Measurements from ENCODE around the gene NELFE. TPM values are rescaled to one million over a fixed set of nuclear protein-coding genes. Genes with fewer than 3 reads are reported as not detected.
"Not testable (repeated sequence)": the region's sequence is repeated elsewhere in the genome, so short reads cannot be mapped to it uniquely, and the experiment has no call there.

NELFE gene
- total RNA-seq, 1 experiment from 2014 or later: 157 TPM

DNA sequence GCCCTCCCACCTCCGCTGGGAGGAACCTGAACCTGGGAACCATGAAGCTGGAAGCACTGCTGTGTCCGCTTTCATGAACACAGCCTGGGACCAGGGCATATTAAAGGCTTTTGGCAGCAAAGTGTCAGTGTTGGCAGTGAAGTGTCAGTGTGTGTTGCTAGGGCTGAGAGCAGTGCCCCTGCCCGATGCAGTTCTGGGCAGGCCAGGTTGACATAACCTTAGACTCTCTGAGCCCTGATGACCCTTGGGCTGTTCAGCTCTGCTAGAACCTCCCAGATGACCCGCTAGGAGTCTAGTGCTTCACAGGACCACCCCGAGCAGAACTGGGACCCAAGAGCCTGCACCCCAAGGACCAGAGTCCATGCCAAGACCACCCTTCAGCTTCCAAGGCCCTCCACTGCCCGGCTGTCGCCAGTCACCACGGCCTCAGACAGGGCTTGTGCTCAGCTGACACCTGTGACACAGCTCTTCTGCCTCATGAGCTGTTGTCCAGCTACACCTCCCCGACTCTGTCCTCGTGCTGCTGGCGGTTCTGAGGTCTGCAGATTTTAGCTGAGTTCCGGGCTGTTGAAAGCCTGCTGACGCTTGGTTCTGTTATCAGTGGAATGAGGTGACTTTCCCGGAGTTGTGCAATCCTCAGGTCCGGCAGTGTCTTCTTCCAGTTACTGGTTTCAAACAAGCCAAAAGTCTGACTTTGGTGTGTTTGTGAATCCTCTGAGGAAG, 43.9 kb upstream of the NELFE start:
- CTCF ChIA-PET; intact Hi-C loops (cut with micrococcal nuclease; ENCODE audit: unreplicated experiment); H3K4me3 Mint-ChIP-seq (ENCODE audit: low read depth, unreplicated experiment); H3K4me1 Mint-ChIP-seq (ENCODE audit: low read depth, unreplicated experiment); H3K9me3 Mint-ChIP-seq (ENCODE audit: low read depth, unreplicated experiment); H3K27ac Mint-ChIP-seq (ENCODE audit: unreplicated experiment); BruUV-seq (replicated peaks); H3K36me3 Mint-ChIP-seq (ENCODE audit: insufficient read depth, unreplicated experiment); DNase-seq: not testable (repeated sequence)
- peaks cover 32% of the 10 kb centered on the region for H3K27me3 Mint-ChIP-seq (ENCODE audit: unreplicated experiment)

DNA sequence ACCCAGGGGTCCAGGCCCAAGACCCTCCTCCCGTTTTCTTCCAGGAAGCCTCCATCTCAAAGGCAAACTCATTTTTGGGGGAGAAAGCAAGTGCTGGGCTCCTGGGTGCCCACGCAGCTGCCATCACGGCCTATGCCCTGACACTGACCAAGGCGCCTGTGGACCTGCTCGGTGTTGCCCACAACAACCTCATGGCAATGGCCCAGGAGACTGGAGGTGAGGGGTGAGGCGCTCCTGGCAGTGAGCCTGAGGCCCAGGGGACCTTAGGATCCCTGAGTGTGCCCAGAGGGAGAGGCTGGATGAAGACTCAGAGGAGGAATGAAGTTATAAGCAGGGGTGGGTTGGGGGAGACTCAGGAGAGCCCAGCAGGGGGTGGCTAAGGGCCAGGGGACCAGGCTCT, 37.6 kb upstream of the NELFE start:
- intact Hi-C loops (cut with micrococcal nuclease; ENCODE audit: unreplicated experiment): not testable (repeated sequence)

DNA sequence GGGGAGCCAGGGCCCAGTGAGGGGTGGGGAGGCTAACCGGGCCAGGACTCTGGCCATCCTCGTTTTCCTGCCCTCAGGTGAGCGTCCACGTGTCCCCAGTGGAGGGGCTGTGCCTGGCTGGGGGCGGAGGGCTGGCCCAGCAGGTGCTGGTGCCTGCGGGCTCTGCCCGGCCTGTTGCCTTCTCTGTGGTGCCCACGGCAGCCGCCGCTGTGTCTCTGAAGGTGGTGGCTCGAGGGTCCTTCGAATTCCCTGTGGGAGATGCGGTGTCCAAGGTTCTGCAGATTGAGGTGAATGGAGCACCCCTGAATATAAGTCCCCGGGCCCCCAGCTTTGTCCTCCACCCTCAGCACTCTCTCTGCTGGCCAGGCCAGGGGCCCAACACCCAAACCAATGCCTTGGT, 35.6 kb upstream of the NELFE start:
- BruUV-seq (replicated peaks); H3K9me3 Mint-ChIP-seq (ENCODE audit: low read depth, unreplicated experiment); H3K4me1 Mint-ChIP-seq (ENCODE audit: low read depth, unreplicated experiment); H3K27me3 Mint-ChIP-seq (ENCODE audit: unreplicated experiment); DNase-seq; H3K4me3 Mint-ChIP-seq (ENCODE audit: low read depth, unreplicated experiment); intact Hi-C loops (cut with micrococcal nuclease; ENCODE audit: unreplicated experiment); H3K36me3 Mint-ChIP-seq (ENCODE audit: insufficient read depth, unreplicated experiment); H3K27ac Mint-ChIP-seq (ENCODE audit: unreplicated experiment); CTCF ChIA-PET: not testable (repeated sequence)

More for the DNA sequence above, 37.6 kb upstream of the NELFE start:
- H3K36me3 Mint-ChIP-seq (ENCODE audit: insufficient read depth, unreplicated experiment); DNase-seq; H3K4me1 Mint-ChIP-seq (ENCODE audit: low read depth, unreplicated experiment); H3K27ac Mint-ChIP-seq (ENCODE audit: unreplicated experiment); H3K4me3 Mint-ChIP-seq (ENCODE audit: low read depth, unreplicated experiment); CTCF ChIA-PET; H3K9me3 Mint-ChIP-seq (ENCODE audit: low read depth, unreplicated experiment); H3K27me3 Mint-ChIP-seq (ENCODE audit: unreplicated experiment); BruUV-seq (replicated peaks): not testable (repeated sequence)

DNA sequence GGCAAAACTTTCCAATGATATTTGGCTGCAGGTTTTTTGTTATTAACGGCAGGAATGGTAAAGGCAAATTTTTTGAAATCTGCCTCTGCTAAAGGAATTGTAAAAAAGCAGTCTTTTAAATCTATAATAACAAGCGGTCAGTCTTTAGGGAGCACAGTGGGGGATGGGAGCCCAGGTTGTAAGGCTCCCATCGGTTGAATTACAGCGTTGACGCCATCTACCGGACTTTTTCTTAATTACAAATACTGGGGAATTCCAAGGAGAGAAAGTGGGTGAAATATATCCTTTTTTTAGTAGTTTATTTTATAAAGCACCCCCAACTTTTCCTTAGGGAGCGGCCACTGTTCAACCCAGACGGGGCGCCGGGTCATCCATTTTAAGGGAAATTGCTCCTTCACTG, 30.6 kb upstream of the NELFE start:
- DNase-seq; H3K9me3 Mint-ChIP-seq (ENCODE audit: low read depth, unreplicated experiment); H3K27ac Mint-ChIP-seq (ENCODE audit: unreplicated experiment); BruUV-seq (replicated peaks); CTCF ChIA-PET; H3K4me3 Mint-ChIP-seq (ENCODE audit: low read depth, unreplicated experiment); H3K27me3 Mint-ChIP-seq (ENCODE audit: unreplicated experiment); H3K4me1 Mint-ChIP-seq (ENCODE audit: low read depth, unreplicated experiment); intact Hi-C loops (cut with micrococcal nuclease; ENCODE audit: unreplicated experiment); H3K36me3 Mint-ChIP-seq (ENCODE audit: insufficient read depth, unreplicated experiment): not testable (repeated sequence)

DNA sequence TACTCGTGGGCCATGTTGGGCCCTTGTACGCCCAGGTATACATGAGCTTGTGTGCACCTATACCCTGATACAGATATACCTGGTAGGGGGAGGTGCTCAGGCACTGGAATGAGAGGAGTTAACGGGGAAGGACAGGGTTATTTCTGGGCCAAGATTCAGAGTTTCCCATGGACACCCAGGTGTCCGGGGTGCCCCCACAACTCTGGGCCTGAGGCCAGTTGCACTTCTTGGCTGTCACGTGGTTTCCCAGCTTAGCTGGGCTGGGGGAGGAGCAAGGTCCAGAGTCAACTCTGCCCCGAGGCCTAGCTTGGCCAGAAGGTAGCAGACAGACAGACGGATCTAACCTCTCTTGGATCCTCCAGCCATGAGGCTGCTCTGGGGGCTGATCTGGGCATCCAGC, 23.0 kb upstream of the NELFE start, which contains the start of gene C4A:
C4A (plus strand) TSS at position 314 of the 400 bp plus-strand sequence; CDS start at position 365, 51 bp downstream.
- H3K9me3 Mint-ChIP-seq (ENCODE audit: low read depth, unreplicated experiment); CTCF ChIA-PET; BruUV-seq (replicated peaks); H3K4me1 Mint-ChIP-seq (ENCODE audit: low read depth, unreplicated experiment); intact Hi-C loops (cut with micrococcal nuclease; ENCODE audit: unreplicated experiment); H3K27ac Mint-ChIP-seq (ENCODE audit: unreplicated experiment); H3K27me3 Mint-ChIP-seq (ENCODE audit: unreplicated experiment); H3K36me3 Mint-ChIP-seq (ENCODE audit: insufficient read depth, unreplicated experiment); DNase-seq; H3K4me3 Mint-ChIP-seq (ENCODE audit: low read depth, unreplicated experiment): not testable (repeated sequence)

DNA sequence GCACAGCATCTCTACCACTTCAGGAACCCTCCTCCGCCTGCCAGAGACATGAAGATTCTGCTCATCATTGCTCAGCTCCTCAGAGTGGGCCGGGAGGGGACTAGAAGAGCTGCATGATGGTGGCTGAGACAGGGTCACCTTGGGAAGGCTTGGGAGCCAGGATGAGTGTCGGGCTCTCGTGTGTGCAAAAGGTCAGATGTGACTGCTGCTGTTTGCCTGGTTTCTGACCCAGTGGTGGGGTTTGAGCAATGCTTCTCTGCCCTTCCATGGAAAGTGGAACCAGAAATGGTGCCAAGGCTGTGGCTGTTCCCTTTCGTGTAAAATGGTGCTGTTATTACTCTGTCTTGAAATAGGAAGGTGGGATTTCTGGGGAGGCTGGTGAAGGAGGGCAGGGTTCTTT, 22.2 kb upstream of the NELFE start:
- CTCF ChIA-PET; BruUV-seq (replicated peaks); H3K9me3 Mint-ChIP-seq (ENCODE audit: low read depth, unreplicated experiment); H3K27ac Mint-ChIP-seq (ENCODE audit: unreplicated experiment); H3K27me3 Mint-ChIP-seq (ENCODE audit: unreplicated experiment); H3K4me3 Mint-ChIP-seq (ENCODE audit: low read depth, unreplicated experiment); H3K4me1 Mint-ChIP-seq (ENCODE audit: low read depth, unreplicated experiment); intact Hi-C loops (cut with micrococcal nuclease; ENCODE audit: unreplicated experiment); DNase-seq; H3K36me3 Mint-ChIP-seq (ENCODE audit: insufficient read depth, unreplicated experiment): not testable (repeated sequence)

DNA sequence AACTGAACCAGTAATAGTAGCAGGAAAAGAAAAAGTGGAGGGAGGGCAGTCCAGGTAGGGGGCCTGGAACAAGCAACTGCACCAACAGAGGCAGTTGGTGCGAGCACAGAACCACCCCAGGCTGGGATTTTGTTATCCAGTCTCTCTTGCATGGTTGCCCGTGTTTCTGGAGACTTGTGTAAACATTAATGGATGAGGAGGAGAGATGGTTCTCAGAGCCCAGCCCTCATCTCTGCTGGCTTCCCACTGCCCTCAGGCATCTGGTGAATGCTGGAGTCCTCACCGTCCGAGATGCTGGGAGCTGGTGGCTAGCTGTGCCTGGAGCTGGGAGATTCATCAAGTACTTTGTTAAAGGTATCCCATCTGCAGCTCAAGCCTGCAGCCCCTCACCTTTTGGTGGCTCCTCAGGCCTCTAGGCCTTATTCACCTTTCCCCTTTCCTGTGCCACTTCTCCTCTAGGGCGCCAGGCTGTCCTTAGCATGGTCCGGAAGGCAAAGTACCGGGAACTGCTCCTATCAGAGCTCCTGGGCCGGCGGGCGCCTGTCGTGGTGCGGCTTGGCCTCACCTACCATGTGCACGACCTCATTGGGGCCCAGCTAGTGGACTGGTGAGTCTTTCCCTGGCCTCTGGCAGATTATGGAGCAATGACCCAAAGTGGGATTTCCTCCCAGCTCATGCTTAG, 21.6 kb upstream of the NELFE start:
- H3K27me3 Mint-ChIP-seq (ENCODE audit: unreplicated experiment); intact Hi-C loops (cut with micrococcal nuclease; ENCODE audit: unreplicated experiment); H3K27ac Mint-ChIP-seq (ENCODE audit: unreplicated experiment); H3K4me1 Mint-ChIP-seq (ENCODE audit: low read depth, unreplicated experiment); DNase-seq; H3K9me3 Mint-ChIP-seq (ENCODE audit: low read depth, unreplicated experiment); BruUV-seq (replicated peaks); CTCF ChIA-PET; H3K4me3 Mint-ChIP-seq (ENCODE audit: low read depth, unreplicated experiment): not testable (repeated sequence)
- peaks cover 11% of the 10 kb centered on the region for H3K36me3 Mint-ChIP-seq (ENCODE audit: insufficient read depth, unreplicated experiment)
